K562 (cell line): ENCODE measurements around the gene FOXP3. TPM values are rescaled to one million over a fixed set of nuclear protein-coding genes. Genes with fewer than 3 reads are reported as not detected.

ENCODE experiments used
- CHD1 ChIP-seq: fragments of 200-600 bp; sonication (generic); IDR thresholded peaks from one replicate; pipeline ENCODE4 v1.6.1; 2012; ENCODE audit warnings: mild to moderate bottlenecking, moderate library complexity, low read length, inconsistent platforms
- E2F6 ChIP-seq, 2 experiments: IDR thresholded peaks; 2 replicates each; pipeline ENCODE4 v1.6.1; 2011; ENCODE audit warnings: borderline replicate concordance in 1 of 2, control low read depth in 1 of 2, low read depth in 1 of 2, low read length in 1 of 2, mild to moderate bottlenecking in 1 of 2, mixed read lengths in 1 of 2, moderate library complexity in 1 of 2; ENCODE audit not compliant: insufficient read depth in 1 of 2, insufficient read length in 1 of 2, poor library complexity in 1 of 2, severe bottlenecking in 1 of 2; ENCODE audit errors: extremely low read depth in 1 of 2
- ERF ChIP-seq: fragments of 450-650 bp; formaldehyde crosslinking; IDR thresholded peaks from 2 replicates; pipeline ENCODE4 v1.4.0; 2020; ENCODE audit warnings: mild to moderate bottlenecking, mixed read lengths
- ETV1 ChIP-seq: fragments of 450-650 bp; conservative IDR thresholded peaks from 2 replicates; pipeline ENCODE4 v1.6.1; 2016; ENCODE audit warnings: missing genetic modification characterization, control low read depth, low read depth, missing compliant biosample characterization
- ETV5 ChIP-seq: sonication (generic); formaldehyde crosslinking; IDR thresholded peaks from 2 replicates; pipeline ENCODE4 v1.4.0; 2020; ENCODE audit warnings: low read depth, mild to moderate bottlenecking, missing genetic modification reagents
- GATA2 ChIP-seq: sonication (generic); formaldehyde crosslinking; IDR thresholded peaks from 2 replicates; pipeline ENCODE4 v1.4.0; 2020; ENCODE audit warnings: mild to moderate bottlenecking, missing genetic modification reagents
- KDM2B ChIP-seq: fragments of 250-450 bp; sonication (Bioruptor Pico); IDR thresholded peaks from 2 replicates; pipeline ENCODE4 v1.8.0; 2021; ENCODE audit warnings: mild to moderate bottlenecking, moderate library complexity
- SAFB2 ChIP-seq: fragments of 200-400 bp; formaldehyde crosslinking; IDR thresholded peaks from 2 replicates; pipeline ENCODE4 v1.6.1; 2018; ENCODE audit warnings: borderline replicate concordance, low read length, low read depth, moderate library complexity; ENCODE audit not compliant: severe bottlenecking
- SMARCE1 ChIP-seq: fragments of 450-650 bp; IDR thresholded peaks from 2 replicates; pipeline ENCODE4 v1.7.1; 2016; ENCODE audit warnings: mild to moderate bottlenecking
- ZBTB9 ChIP-seq: fragments of 450-650 bp; formaldehyde crosslinking; IDR thresholded peaks from 2 replicates; pipeline ENCODE4 v1.4.0; 2020; ENCODE audit warnings: mild to moderate bottlenecking, moderate library complexity
- ZNF175 ChIP-seq: fragments of 200-800 bp; sonication (Bioruptor generic); IDR thresholded peaks from 2 replicates; pipeline ENCODE4 v1.6.1; 2016; ENCODE audit warnings: low read depth, mild to moderate bottlenecking, missing genetic modification characterization, missing compliant biosample characterization
- ZNF407 ChIP-seq: fragments of 450-650 bp; IDR thresholded peaks from 2 replicates; pipeline ENCODE4 v1.6.1; 2016; ENCODE audit warnings: low read depth
- polyA plus RNA-seq, 8 experiments: library from polyadenylated mRNA; depleted of rRNA in 4 of 8; stranded (reverse) in 5 of 8; unstranded in 3 of 8; fragments of >200 nt; fragmentation: Nextera tagmentation in 2 of 8; fragmentation: Illumina TruSeq in 1 of 8; extraction: Ambion mirVana in 2 of 8; extraction: Trizol in 1 of 8; gene quantifications; 2 replicates each; pipeline versions ENCODE4 v1.2.1 to v1.2.3, GENCODE V29; 2011 to 2014; ENCODE audit warnings: inconsistent platforms in 1 of 8, missing spikeins in 1 of 8
- total RNA-seq, 7 experiments: library from RNA; depleted of rRNA in 6 of 7; stranded (reverse); fragments of >200 nt in 6 of 7; fragmentation: Illumina TruSeq in 2 of 7; extraction: Trizol in 2 of 7; gene quantifications; 2 replicates each; pipeline versions ENCODE4 v1.2.1 to v1.2.3, GENCODE V29; 2011 to 2021; ENCODE audit warnings: low replicate concordance in 1 of 7
- TF ChIP-seq, protein P1 (sequence below): fragments of 200-800 bp; sonication (Bioruptor generic); IDR thresholded peaks from 2 replicates; pipeline ENCODE4 v1.6.1; 2017; ENCODE audit warnings: missing genetic modification characterization, missing compliant biosample characterization
- TF ChIP-seq, protein P2 (sequence below): fragments of 200-800 bp; sonication (Bioruptor generic); IDR thresholded peaks from 2 replicates; pipeline ENCODE4 v1.6.1; 2017; ENCODE audit warnings: missing genetic modification characterization, missing compliant biosample characterization

The FOXP3 gene
- total and polyA plus RNA-seq, 9 of the 15 experiments (the other 6 are each of a cell fraction or from before 2014, with no cell fraction given): 0.04 to 0.24 (median 0.07) TPM; not detected in 4

- TF ChIP-seq ZBTB9 (CRISPR knock-in tag) (no peak), SAFB2 (no peak), ZNF407 (peak; percentile 79), CHD1 (no peak), SMARCE1 (peak; percentile 97), ETV5 (no peak), GATA2 (CRISPR knock-in tag) (peak; percentile 75), KDM2B (CRISPR knock-in tag) (no peak), ERF (CRISPR knock-in tag) (no peak), ETV1 (no peak), ZNF175 (CRISPR knock-in tag) (no peak), E2F6 (IDR thresholded peaks at IDR 0.05; ENCODE audit: borderline replicate concordance in 1 of 2, extremely low read depth in 1 of 2, insufficient read depth in 1 of 2, insufficient read length in 1 of 2, low read depth in 1 of 2, low read length in 1 of 2, poor library complexity in 1 of 2, severe bottlenecking in 1 of 2) (no peak)
- TF ChIP-seq, protein P1, sequence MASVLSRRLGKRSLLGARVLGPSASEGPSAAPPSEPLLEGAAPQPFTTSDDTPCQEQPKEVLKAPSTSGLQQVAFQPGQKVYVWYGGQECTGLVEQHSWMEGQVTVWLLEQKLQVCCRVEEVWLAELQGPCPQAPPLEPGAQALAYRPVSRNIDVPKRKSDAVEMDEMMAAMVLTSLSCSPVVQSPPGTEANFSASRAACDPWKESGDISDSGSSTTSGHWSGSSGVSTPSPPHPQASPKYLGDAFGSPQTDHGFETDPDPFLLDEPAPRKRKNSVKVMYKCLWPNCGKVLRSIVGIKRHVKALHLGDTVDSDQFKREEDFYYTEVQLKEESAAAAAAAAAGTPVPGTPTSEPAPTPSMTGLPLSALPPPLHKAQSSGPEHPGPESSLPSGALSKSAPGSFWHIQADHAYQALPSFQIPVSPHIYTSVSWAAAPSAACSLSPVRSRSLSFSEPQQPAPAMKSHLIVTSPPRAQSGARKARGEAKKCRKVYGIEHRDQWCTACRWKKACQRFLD: no peak
- TF ChIP-seq, protein P2, sequence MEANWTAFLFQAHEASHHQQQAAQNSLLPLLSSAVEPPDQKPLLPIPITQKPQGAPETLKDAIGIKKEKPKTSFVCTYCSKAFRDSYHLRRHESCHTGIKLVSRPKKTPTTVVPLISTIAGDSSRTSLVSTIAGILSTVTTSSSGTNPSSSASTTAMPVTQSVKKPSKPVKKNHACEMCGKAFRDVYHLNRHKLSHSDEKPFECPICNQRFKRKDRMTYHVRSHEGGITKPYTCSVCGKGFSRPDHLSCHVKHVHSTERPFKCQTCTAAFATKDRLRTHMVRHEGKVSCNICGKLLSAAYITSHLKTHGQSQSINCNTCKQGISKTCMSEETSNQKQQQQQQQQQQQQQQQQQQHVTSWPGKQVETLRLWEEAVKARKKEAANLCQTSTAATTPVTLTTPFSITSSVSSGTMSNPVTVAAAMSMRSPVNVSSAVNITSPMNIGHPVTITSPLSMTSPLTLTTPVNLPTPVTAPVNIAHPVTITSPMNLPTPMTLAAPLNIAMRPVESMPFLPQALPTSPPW (CRISPR knock-in tag): no peak
Observed at GRCh38 chrX:49244207-49244606, 20.3 kb downstream of the FOXP3 start (continued).
